Measurements from ENCODE around the gene GNB2. TPM values are rescaled to one million over a fixed set of nuclear protein-coding genes. Genes with fewer than 3 reads are reported as not detected.

Gene GNB2
- polyA plus RNA-seq, 2 of the 4 experiments (the other 2 are of a cell fraction), result 50.8 to 163 TPM

- TF ChIP-seq ELK1 (IDR thresholded peaks at IDR 0.05; ENCODE audit: low read depth, low read length) (no peak), FOSB (CRISPR knock-in tag; IDR thresholded peaks at IDR 0.05) (no peak), CBX8 (IDR thresholded peaks at IDR 0.05) (no peak), MAX (IDR thresholded peaks at IDR 0.05) (no peak), POLR2AphosphoS2 (conservative IDR thresholded peaks at IDR 0.05; ENCODE audit: low read length) (no peak), HOXA7 (CRISPR knock-in tag; IDR thresholded peaks at IDR 0.05) (no peak), RCOR1 (IDR thresholded peaks at IDR 0.05; ENCODE audit: low read depth, low read length) (no peak)
Observed at GRCh38 chr7:100675581-100676350, 2.2 kb downstream of the GNB2 start (continued).

DNA sequence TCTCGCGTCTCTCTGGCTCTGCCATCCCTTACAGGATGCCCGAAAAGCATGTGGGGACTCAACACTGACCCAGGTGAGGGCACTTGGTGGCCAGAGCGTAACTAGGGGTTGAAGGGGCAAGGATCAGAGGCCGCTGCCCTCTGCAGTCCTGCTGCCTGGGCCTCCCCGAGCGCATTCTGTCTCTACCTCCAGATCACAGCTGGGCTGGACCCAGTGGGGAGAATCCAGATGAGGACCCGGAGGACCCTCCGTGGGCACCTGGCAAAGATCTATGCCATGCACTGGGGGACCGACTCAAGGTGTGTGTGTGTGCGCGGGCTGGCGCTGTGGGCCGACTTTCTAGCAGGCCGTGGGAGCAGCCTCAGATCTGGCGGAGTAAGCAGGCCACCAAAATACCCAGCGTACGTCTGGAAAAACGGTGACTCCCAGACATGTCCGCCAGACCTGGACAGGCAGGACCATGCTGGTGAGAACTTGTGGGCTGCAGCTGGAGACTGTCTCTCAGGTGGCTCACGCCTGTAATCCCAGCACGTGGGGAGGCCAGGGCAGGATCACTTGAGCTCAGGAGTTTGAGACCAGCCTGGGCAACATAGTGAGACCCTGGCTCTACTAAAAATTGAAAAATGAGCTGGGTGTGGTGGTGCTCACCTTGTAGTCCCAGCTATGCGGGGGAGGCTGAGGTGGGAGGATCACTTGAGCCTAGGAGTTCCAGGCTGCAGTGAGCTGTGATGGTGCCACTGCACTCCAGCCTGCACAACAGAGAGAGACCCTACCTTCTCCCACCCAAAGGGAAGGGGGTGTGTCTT is 3.2 kb downstream of the GNB2 start:
- POLR2A ChIA-PET, result interaction anchor here (0.7 kb wide), 1 partner anchor 14 kb away, joined by 3 read pairs; no protein-coding TSS in a partner anchor
- H3K4me1 ChIP-seq, result peaks cover 31% of the 10 kb centered on the region

DNA sequence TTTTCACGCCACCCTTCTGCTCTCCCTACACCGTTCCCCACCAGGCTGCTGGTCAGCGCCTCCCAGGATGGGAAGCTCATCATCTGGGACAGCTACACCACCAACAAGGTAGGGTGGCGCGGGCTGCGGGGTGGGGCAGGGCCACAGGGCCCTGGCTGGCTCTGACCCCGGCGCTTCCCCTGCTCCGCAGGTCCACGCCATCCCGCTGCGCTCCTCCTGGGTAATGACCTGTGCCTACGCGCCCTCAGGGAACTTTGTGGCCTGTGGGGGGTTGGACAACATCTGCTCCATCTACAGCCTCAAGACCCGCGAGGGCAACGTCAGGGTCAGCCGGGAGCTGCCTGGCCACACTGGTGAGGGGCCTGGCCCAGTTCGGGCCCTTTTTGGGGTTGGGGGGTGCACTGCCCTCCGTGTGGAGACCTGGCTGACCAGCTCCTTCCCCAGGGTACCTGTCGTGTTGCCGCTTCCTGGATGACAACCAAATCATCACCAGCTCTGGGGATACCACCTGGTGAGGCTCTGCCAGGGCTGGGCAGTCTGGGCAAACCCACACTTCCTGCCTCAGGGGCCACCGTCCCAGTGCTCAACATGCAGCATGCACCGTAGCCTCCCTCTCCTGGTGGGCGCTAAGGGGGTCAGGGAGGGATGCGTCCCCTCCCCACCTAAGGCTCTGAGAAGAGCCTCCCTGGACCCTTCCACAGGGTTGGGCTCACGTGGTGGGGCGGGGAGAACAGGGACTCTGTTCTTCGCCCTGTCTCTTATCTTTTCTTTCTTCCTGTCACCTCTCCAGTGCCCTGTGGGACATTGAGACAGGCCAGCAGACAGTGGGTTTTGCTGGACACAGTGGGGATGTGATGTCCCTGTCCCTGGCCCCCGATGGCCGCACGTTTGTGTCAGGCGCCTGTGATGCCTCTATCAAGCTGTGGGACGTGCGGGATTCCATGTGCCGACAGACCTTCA is 4.0 kb downstream of the GNB2 start:
- Histone ChIP-seq H3K27ac (no peak overlapping the region), H3K4me1 (peaks cover 35% of the 10 kb centered on the region), H3K4me2 (no peak overlapping the region), H3K9me3 (no peaks in the 10 kb centered on the region), H3K4me3 (no peak overlapping the region)
- ATAC-seq (no peak), DNase-seq (ENCODE audit: low read depth in 1 of 2, low spot score in 1 of 2) (no peak), FAIRE-seq (no peak)
- no peak for TF ChIP-seq SREBF2 (IDR thresholded peaks at IDR 0.05)
- TF ChIP-seq KDM1A (IDR thresholded peaks at IDR 0.05; ENCODE audit: low read depth), result no peak
- no peak for TF ChIP-seq HMGXB4 (CRISPR knock-in tag; IDR thresholded peaks at IDR 0.05; ENCODE audit: borderline replicate concordance)
- no peak for TF ChIP-seq HOXB13 (CRISPR knock-in tag; IDR thresholded peaks at IDR 0.05; ENCODE audit: low read depth)
- TF ChIP-seq HOXB5 (CRISPR knock-in tag; IDR thresholded peaks at IDR 0.05), result no peak
- no peak for TF ChIP-seq MAX (IDR thresholded peaks at IDR 0.05)
- no peak for TF ChIP-seq CHD4 (IDR thresholded peaks at IDR 0.05; ENCODE audit: borderline replicate concordance)
- TF ChIP-seq NPAS2 (CRISPR knock-in tag; IDR thresholded peaks at IDR 0.05; ENCODE audit: borderline replicate concordance), result no peak
- TF ChIP-seq SMC3 (IDR thresholded peaks at IDR 0.05), result no peak
- no peak for TF ChIP-seq EHF (CRISPR knock-in tag; IDR thresholded peaks at IDR 0.05)
- TF ChIP-seq, protein P1, sequence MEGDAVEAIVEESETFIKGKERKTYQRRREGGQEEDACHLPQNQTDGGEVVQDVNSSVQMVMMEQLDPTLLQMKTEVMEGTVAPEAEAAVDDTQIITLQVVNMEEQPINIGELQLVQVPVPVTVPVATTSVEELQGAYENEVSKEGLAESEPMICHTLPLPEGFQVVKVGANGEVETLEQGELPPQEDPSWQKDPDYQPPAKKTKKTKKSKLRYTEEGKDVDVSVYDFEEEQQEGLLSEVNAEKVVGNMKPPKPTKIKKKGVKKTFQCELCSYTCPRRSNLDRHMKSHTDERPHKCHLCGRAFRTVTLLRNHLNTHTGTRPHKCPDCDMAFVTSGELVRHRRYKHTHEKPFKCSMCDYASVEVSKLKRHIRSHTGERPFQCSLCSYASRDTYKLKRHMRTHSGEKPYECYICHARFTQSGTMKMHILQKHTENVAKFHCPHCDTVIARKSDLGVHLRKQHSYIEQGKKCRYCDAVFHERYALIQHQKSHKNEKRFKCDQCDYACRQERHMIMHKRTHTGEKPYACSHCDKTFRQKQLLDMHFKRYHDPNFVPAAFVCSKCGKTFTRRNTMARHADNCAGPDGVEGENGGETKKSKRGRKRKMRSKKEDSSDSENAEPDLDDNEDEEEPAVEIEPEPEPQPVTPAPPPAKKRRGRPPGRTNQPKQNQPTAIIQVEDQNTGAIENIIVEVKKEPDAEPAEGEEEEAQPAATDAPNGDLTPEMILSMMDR (IDR thresholded peaks at IDR 0.05), result no peak
- TF ChIP-seq RFX5 (IDR thresholded peaks at IDR 0.05), result no peak
- TF ChIP-seq, protein P2, sequence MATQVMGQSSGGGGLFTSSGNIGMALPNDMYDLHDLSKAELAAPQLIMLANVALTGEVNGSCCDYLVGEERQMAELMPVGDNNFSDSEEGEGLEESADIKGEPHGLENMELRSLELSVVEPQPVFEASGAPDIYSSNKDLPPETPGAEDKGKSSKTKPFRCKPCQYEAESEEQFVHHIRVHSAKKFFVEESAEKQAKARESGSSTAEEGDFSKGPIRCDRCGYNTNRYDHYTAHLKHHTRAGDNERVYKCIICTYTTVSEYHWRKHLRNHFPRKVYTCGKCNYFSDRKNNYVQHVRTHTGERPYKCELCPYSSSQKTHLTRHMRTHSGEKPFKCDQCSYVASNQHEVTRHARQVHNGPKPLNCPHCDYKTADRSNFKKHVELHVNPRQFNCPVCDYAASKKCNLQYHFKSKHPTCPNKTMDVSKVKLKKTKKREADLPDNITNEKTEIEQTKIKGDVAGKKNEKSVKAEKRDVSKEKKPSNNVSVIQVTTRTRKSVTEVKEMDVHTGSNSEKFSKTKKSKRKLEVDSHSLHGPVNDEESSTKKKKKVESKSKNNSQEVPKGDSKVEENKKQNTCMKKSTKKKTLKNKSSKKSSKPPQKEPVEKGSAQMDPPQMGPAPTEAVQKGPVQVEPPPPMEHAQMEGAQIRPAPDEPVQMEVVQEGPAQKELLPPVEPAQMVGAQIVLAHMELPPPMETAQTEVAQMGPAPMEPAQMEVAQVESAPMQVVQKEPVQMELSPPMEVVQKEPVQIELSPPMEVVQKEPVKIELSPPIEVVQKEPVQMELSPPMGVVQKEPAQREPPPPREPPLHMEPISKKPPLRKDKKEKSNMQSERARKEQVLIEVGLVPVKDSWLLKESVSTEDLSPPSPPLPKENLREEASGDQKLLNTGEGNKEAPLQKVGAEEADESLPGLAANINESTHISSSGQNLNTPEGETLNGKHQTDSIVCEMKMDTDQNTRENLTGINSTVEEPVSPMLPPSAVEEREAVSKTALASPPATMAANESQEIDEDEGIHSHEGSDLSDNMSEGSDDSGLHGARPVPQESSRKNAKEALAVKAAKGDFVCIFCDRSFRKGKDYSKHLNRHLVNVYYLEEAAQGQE (IDR thresholded peaks at IDR 0.05), result no peak
- ChIA-PET CTCF (interaction anchor here (0.6 to 6.4 kb wide), 7 partner anchors 10 to 118 kb away, joined by 3 to 72 read pairs (median 7); partner anchors contain the start of gene POP7), POLR2A (interaction anchor here (1.3 kb wide), 1 partner anchor 91 kb away, joined by 3 read pairs; the partner anchor contains the start of gene FBXO24)
- WGBS (ENCODE audit: missing lambda C conversion rate), result 96% methylated on average over 25 of the region's 36 CpGs

More for the DNA sequence above, 3.2 kb downstream of the GNB2 start:
- H3K9me3 ChIP-seq, result no peaks in the 10 kb centered on the region
- H3K4me3 ChIP-seq, result no peak overlapping the region
- CTCF ChIA-PET, result interaction anchor here (0.9 to 5.6 kb wide), 4 partner anchors 9 to 117 kb away, joined by 3 to 72 read pairs (median 6); no protein-coding TSS in a partner anchor
- H3K27ac ChIP-seq, result no peak overlapping the region
- WGBS (ENCODE audit: missing lambda C conversion rate), result 92% methylated on average over 23 of the region's 23 CpGs
- ATAC-seq (no peak), DNase-seq (ENCODE audit: low read depth in 1 of 2, low spot score in 1 of 2) (no peak), FAIRE-seq (no peak)
- TF ChIP-seq RARB (CRISPR knock-in tag; IDR thresholded peaks at IDR 0.05) (no peak), MAFK (IDR thresholded peaks at IDR 0.05; ENCODE audit: partially characterized antibody) (no peak), CBX2 (IDR thresholded peaks at IDR 0.05; ENCODE audit: borderline replicate concordance, low read depth) (no peak)
- no peak overlapping the region for H3K4me2 ChIP-seq
